PC-3 (cell line): ENCODE results near the gene HNRNPD. TPM values are rescaled to one million over a fixed set of nuclear protein-coding genes. Genes with fewer than 3 reads are reported as not detected.
A peak's percentile ranks its signal among the peaks of the same experiment; 100 is the strongest.

Source experiments
- ATAC-seq: fragments of 200-7000 bp; cut with Tn5 transposase; 2 replicates; pipeline ENCODE4 v1.9.1; 2020; ENCODE audit warnings: mild to moderate bottlenecking, moderate library complexity
- BruUV-seq: library from RNA; stranded (reverse); fragments of 400-500 nt; replicated peaks from 2 replicates; lab custom pipeline; 2021; lab: Mats Ljungman, UMichigan
- CTCF ChIA-PET: fragments of 300-600 bp; sonication (Branson Sonifier 250); formaldehyde crosslinking; loops from one replicate; lab custom pipeline; 2022; ENCODE audit warnings: antibody characterized with exemption; lab: Charles Lee
- POLR2A ChIA-PET: fragments of 300-600 bp; sonication (Branson Sonifier 250); formaldehyde crosslinking; loops from one replicate; lab custom pipeline; 2022; ENCODE audit warnings: antibody characterized with exemption; ENCODE audit not compliant: unreplicated experiment; lab: Charles Lee
- DNase-seq: peaks from one replicate; pipeline ENCODE4 v3.0.0-alpha.2; 2015
- H2AFZ ChIP-seq: fragments of 300-600 bp; sonication (generic); 2 replicates; pipeline ENCODE4 v1.6.0; 2016; ENCODE audit warnings: antibody characterized with exemption, low read length
- H3F3A ChIP-seq: fragments of 300-600 bp; sonication (generic); one replicate; pipeline ENCODE4 v1.6.0; 2017; ENCODE audit warnings: antibody characterized with exemption, low read length, control low read depth, mild to moderate bottlenecking; ENCODE audit not compliant: unreplicated experiment
- H3K27ac ChIP-seq: fragments of 300-600 bp; sonication (generic); 2 replicates; pipeline ENCODE4 v1.5.1; 2016; ENCODE audit warnings: mild to moderate bottlenecking, low read length
- H3K27me3 ChIP-seq: fragments of 300-600 bp; sonication (generic); 2 replicates; pipeline ENCODE4 v1.6.1; 2016; ENCODE audit warnings: low read length, mixed read lengths
- H3K36me3 ChIP-seq: fragments of 300-600 bp; sonication (generic); 2 replicates; pipeline ENCODE4 v1.6.1; 2016; ENCODE audit warnings: low read depth, mixed run types, low read length, mixed read lengths
- H3K4me1 ChIP-seq: fragments of 300-600 bp; sonication (generic); 2 replicates; pipeline ENCODE4 v1.5.1; 2016; ENCODE audit warnings: low read length; ENCODE audit not compliant: insufficient read depth
- H3K4me2 ChIP-seq: fragments of 300-600 bp; sonication (generic); 2 replicates; pipeline ENCODE4 v1.6.0; 2016; ENCODE audit warnings: low read length
- H3K4me3 ChIP-seq: fragments of 300-600 bp; sonication (generic); 2 replicates; pipeline ENCODE4 v1.5.1; 2016; ENCODE audit warnings: mild to moderate bottlenecking, low read length, mixed read lengths
- H3K79me2 ChIP-seq: fragments of 300-600 bp; sonication (generic); 2 replicates; pipeline ENCODE4 v1.6.1; 2017; ENCODE audit warnings: low read length, mixed read lengths
- H3K9ac ChIP-seq: fragments of 300-600 bp; sonication (generic); 2 replicates; pipeline ENCODE4 v1.6.0; 2016; ENCODE audit warnings: mild to moderate bottlenecking, low read length
- H3K9me2 ChIP-seq: fragments of 300-600 bp; sonication (generic); replicated peaks from 2 replicates; pipeline ENCODE4 v1.6.1; 2016; ENCODE audit warnings: mixed run types, low read length, mixed read lengths
- H3K9me3 ChIP-seq: fragments of 300-600 bp; sonication (generic); 2 replicates; pipeline ENCODE4 v1.6.1; 2016; ENCODE audit warnings: low read length, mixed read lengths
- H4K20me1 ChIP-seq: fragments of 300-600 bp; sonication (generic); 2 replicates; pipeline ENCODE4 v1.6.1; 2016; ENCODE audit warnings: low read length, mixed read lengths
- CTCF ChIP-seq: fragments of 300-600 bp; sonication (generic); conservative IDR thresholded peaks from 2 replicates; pipeline ENCODE4 v1.5.1; 2017; ENCODE audit warnings: antibody characterized with exemption, low read depth, mild to moderate bottlenecking, low read length
- EZH2 ChIP-seq: fragments of 300-600 bp; sonication (generic); IDR thresholded peaks from one replicate; pipeline ENCODE4 v1.6.1; 2017; ENCODE audit warnings: antibody characterized with exemption, mild to moderate bottlenecking, low read length; ENCODE audit not compliant: unreplicated experiment
- EZH2phosphoT487 ChIP-seq: fragments of 300-600 bp; sonication (generic); IDR thresholded peaks from 2 replicates; pipeline ENCODE4 v1.6.1; 2018; ENCODE audit warnings: mild to moderate bottlenecking, antibody characterized with exemption, low read length, borderline replicate concordance
- intact Hi-C: fragments of 100-400 bp; cut with micrococcal nuclease; formaldehyde crosslinking; loops from 2 replicates; pipeline ENCODE4 v1.9.0; 2023
- total RNA-seq: library from RNA; depleted of rRNA; stranded (reverse); fragments of >200 nt; gene quantifications from 2 replicates; pipeline ENCODE4 v1.2.3, GENCODE V29; 2014

HNRNPD gene
- total RNA-seq, 1 experiment from 2014 or later = 86.4 TPM

DNA sequence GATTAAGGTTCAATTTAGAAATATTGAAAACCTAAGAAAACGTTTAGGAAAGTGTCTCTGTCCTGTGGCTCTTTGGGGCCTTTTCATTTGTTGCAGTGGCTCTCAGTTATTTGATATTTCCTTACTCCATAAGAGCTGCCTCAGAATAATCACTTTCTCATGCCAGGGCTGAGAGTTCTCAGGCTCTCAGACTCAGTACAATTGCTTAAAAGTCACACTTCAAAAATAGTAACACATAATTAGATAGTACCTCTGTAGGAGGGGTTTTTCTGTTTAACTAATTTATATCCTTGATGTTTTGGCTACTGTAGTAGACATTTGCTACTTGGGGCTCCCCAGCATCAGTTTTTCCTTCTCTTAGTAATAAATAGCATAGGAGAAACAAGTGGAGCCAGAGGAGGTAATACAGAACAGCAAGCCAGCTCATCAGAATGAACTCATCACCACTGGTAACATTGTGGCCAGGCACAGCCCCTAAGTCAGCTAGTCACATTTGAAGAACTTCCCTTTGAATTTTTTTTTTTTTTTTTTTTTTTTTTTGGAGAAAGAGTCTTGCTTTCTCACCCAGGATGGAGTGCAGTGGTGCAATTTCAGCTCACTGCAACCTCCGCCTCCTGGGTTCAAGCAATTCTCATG, 8.0 kb upstream of the HNRNPD start:
- H2AFZ ChIP-seq = no peak overlapping the region
- no peaks in the 10 kb centered on the region for H3K9me3 ChIP-seq
- H3F3A ChIP-seq = no peaks in the 10 kb centered on the region
- peaks cover 12% of the 10 kb centered on the region for H3K4me1 ChIP-seq
- DNase-seq = no peak
- peaks cover 10% of the 10 kb centered on the region; the same call in 1 of the 2 replicates for H3K79me2 ChIP-seq
- ATAC-seq = no peak
- H3K9me2 ChIP-seq = no peaks in the 10 kb centered on the region
- H3K27ac ChIP-seq = no peak overlapping the region
- no peak overlapping the region for H3K4me3 ChIP-seq
- no peak for TF ChIP-seq EZH2phosphoT487
- no peak for TF ChIP-seq CTCF
- TF ChIP-seq EZH2 = no peak
- H4K20me1 ChIP-seq = no peaks in the 10 kb centered on the region
- H3K9ac ChIP-seq = no peak overlapping the region
- no peaks in the 10 kb centered on the region for H3K36me3 ChIP-seq
- no peaks in the 10 kb centered on the region for H3K27me3 ChIP-seq
- intact Hi-C loops = no loop called here
- ChIA-PET CTCF (no interaction called here), POLR2A (no interaction called here)
- H3K4me2 ChIP-seq = no peak overlapping the region
- no TSS peak for BruUV-seq

- H3F3A ChIP-seq = no peaks in the 10 kb centered on the region
- H3K9me2 ChIP-seq = no peaks in the 10 kb centered on the region
- no peaks in the 10 kb centered on the region for H3K36me3 ChIP-seq
- peaks cover 15% of the 10 kb centered on the region for H3K79me2 ChIP-seq
- TF ChIP-seq EZH2phosphoT487 (no peak), EZH2 (no peak), CTCF (no peak)
- ChIA-PET POLR2A (no interaction called here), CTCF (interaction anchor here (0.5 to 1.0 kb wide), 2 partner anchors 43 to 343 kb away, joined by 3 read pairs; no protein-coding TSS in a partner anchor)
- H3K27me3 ChIP-seq = no peaks in the 10 kb centered on the region
- H3K9ac ChIP-seq = no peak overlapping the region
- BruUV-seq = no TSS peak
- H3K4me1 ChIP-seq = peaks cover 12% of the 10 kb centered on the region
- H3K4me2 ChIP-seq = no peak overlapping the region
- no peak overlapping the region for H2AFZ ChIP-seq
- DNase-seq (no peak), ATAC-seq (no peak)
- H4K20me1 ChIP-seq = peaks cover under 1% of the 10 kb centered on the region; the same call in 1 of the 2 replicates
- no peak overlapping the region for H3K4me3 ChIP-seq
- no peak overlapping the region for H3K27ac ChIP-seq
- intact Hi-C loops = no loop called here
- H3K9me3 ChIP-seq = no peaks in the 10 kb centered on the region
Observed at GRCh38 chr4:82381235-82381634, 7.4 kb upstream of the HNRNPD start.

DNA sequence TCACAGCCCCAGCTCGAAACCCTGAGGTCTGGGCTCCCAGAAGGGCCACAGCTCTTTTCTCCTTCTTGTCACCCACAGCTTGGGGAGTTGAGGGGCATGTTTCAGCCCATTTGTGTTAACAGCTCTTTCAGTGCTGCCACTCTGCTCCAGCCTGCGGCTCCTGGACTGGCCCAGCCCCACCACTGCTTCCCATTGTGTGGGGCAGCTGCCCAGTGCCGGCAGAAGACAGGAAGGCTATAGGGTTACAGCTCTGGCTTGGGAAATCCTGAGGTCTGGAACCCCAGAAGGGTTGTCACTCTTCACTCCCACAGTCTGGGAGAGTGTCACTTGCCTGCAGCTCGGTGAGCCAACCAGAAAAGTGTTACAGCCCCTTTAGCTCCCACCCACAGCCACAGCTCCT, 7.0 kb upstream of the HNRNPD start:
- ChIA-PET POLR2A (no interaction called here), CTCF (interaction anchor here (0.5 to 1.0 kb wide), 3 partner anchors 43 to 343 kb away, joined by 3 read pairs; no protein-coding TSS in a partner anchor)
- Histone ChIP-seq H3K27ac (peak overlapping the region; percentile 42; the same call in 1 of the 2 replicates), H3K4me2 (peak overlapping the region; percentile 11; the same call in 1 of the 2 replicates), H2AFZ (no peak overlapping the region), H3K9ac (no peak overlapping the region), H4K20me1 (peaks cover 4% of the 10 kb centered on the region; the same call in 1 of the 2 replicates), H3K9me3 (no peaks in the 10 kb centered on the region), H3K4me1 (peaks cover 16% of the 10 kb centered on the region), H3F3A (no peaks in the 10 kb centered on the region), H3K36me3 (no peaks in the 10 kb centered on the region), H3K4me3 (no peak overlapping the region), H3K9me2 (no peaks in the 10 kb centered on the region), H3K79me2 (peaks cover 19% of the 10 kb centered on the region), H3K27me3 (no peaks in the 10 kb centered on the region)
- BruUV-seq = no TSS peak
- no peak for ATAC-seq
- intact Hi-C loops = no loop called here
- TF ChIP-seq CTCF = no peak
- no peak for TF ChIP-seq EZH2
- TF ChIP-seq EZH2phosphoT487 = no peak
- no peak for DNase-seq
